PFSK-1 (cell line): Measurements from ENCODE around the gene PPP2R2C.

Experiments
- POLR2AphosphoS5 ChIP-seq: IDR thresholded peaks from 2 replicates; pipeline ENCODE4 v1.6.1; 2012; ENCODE audit warnings: low read depth, mild to moderate bottlenecking, control low read depth, low read length, moderate library complexity
- SIN3A ChIP-seq: IDR thresholded peaks from 2 replicates; pipeline ENCODE4 v1.6.1; 2012; ENCODE audit warnings: mild to moderate bottlenecking, low read length, moderate library complexity, borderline replicate concordance; ENCODE audit not compliant: insufficient read depth
- TF ChIP-seq, protein P1 (sequence below), 2 experiments: IDR thresholded peaks; 2 replicates each; pipeline versions ENCODE4 v1.6.1 to v1.8.0; 2011 to 2012; ENCODE audit warnings: low read depth in 2 of 2, low read length in 2 of 2, control low read depth in 1 of 2, inconsistent platforms in 1 of 2, mild to moderate bottlenecking in 1 of 2, moderate library complexity in 1 of 2; ENCODE audit not compliant: insufficient read depth in 1 of 2

DNA sequence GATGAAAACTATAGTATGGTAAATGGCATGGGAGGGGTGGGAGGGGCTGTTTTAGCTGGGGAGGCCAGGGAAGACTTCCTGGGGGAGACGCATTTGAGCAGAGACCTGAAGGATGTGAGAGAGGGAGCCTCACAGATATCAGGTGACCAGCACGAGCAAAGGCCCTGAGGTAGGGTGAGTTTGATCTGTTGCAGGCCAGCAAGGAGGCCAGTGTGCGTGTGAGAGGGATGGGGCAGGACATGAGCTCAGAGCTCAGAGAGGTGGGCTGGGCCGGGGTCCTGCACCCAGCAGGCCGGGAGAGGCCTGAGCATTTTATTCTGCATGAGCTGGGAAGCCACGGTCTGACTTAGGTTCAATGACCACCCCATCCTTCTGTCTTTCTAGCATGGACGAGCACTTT lies 80.0 kb downstream of the PPP2R2C start:
- no peak for TF ChIP-seq POLR2AphosphoS5
- TF ChIP-seq, protein P1, sequence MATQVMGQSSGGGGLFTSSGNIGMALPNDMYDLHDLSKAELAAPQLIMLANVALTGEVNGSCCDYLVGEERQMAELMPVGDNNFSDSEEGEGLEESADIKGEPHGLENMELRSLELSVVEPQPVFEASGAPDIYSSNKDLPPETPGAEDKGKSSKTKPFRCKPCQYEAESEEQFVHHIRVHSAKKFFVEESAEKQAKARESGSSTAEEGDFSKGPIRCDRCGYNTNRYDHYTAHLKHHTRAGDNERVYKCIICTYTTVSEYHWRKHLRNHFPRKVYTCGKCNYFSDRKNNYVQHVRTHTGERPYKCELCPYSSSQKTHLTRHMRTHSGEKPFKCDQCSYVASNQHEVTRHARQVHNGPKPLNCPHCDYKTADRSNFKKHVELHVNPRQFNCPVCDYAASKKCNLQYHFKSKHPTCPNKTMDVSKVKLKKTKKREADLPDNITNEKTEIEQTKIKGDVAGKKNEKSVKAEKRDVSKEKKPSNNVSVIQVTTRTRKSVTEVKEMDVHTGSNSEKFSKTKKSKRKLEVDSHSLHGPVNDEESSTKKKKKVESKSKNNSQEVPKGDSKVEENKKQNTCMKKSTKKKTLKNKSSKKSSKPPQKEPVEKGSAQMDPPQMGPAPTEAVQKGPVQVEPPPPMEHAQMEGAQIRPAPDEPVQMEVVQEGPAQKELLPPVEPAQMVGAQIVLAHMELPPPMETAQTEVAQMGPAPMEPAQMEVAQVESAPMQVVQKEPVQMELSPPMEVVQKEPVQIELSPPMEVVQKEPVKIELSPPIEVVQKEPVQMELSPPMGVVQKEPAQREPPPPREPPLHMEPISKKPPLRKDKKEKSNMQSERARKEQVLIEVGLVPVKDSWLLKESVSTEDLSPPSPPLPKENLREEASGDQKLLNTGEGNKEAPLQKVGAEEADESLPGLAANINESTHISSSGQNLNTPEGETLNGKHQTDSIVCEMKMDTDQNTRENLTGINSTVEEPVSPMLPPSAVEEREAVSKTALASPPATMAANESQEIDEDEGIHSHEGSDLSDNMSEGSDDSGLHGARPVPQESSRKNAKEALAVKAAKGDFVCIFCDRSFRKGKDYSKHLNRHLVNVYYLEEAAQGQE (IDR thresholded peaks at IDR 0.05; ENCODE audit: insufficient read depth in 1 of 2, low read depth in 2 of 2, low read length in 2 of 2) = no peak
- TF ChIP-seq SIN3A = no peak
